ENCODE data around the gene DYNC2LI1. TPM values are rescaled to one million over a fixed set of nuclear protein-coding genes. Genes with fewer than 3 reads are reported as not detected.

Gene DYNC2LI1
- total RNA-seq, 1 experiment from 2014 or later, result 17.7 TPM

GRCh38 chr2:43838560-43839267 lies 64.9 kb downstream of the DYNC2LI1 start, which contains the start of the genes ABCG5 and ABCG8:
Gene ABCG5 (minus strand): TSS chr2:43838839. CDS start chr2:43838679, 160 bp downstream.
Gene ABCG8 (plus strand): TSS chr2:43838971. CDS start chr2:43839054, 83 bp downstream.
- Histone ChIP-seq H3K4me2 (ENCODE audit: low read length) (no peak within 1 kb of the TSS), H3K79me2 (ENCODE audit: low read length) (no peaks in the 10 kb centered on the region), H3F3A (ENCODE audit: low read length, unreplicated experiment) (no peaks in the 10 kb centered on the region), H3K9me3 (ENCODE audit: low read length) (no peaks in the 10 kb centered on the region), H3K4me1 (ENCODE audit: insufficient read depth, low read length) (no peaks in the 10 kb centered on the region), H3K4me3 (ENCODE audit: low read length) (no peak within 1 kb of the TSS), H2AFZ (ENCODE audit: low read length) (no peak within 1 kb of the TSS), H3K36me3 (ENCODE audit: low read depth, low read length) (no peaks in the 10 kb centered on the region), H3K27ac (ENCODE audit: low read length) (no peak within 1 kb of the TSS), H3K27me3 (ENCODE audit: low read length) (no peaks in the 10 kb centered on the region), H3K9me2 (replicated peaks; ENCODE audit: low read length) (no peaks in the 10 kb centered on the region), H3K9ac (ENCODE audit: low read length) (no peak within 1 kb of the TSS), H4K20me1 (ENCODE audit: low read length) (no peaks in the 10 kb centered on the region)
- no TSS peak for BruUV-seq (replicated peaks)
- ChIA-PET POLR2A (ENCODE audit: unreplicated experiment) (no interaction called here), CTCF (no interaction called here)
- ATAC-seq (no peak), DNase-seq (no peak)
- TF ChIP-seq EZH2 (IDR thresholded peaks at IDR 0.05; ENCODE audit: low read length, unreplicated experiment) (no peak), EZH2phosphoT487 (IDR thresholded peaks at IDR 0.05; ENCODE audit: borderline replicate concordance, low read length) (no peak), CTCF (conservative IDR thresholded peaks at IDR 0.05; ENCODE audit: low read depth, low read length) (no peak)
- intact Hi-C loops (cut with micrococcal nuclease), result no loop called here

- intact Hi-C loops (cut with micrococcal nuclease), result no loop called here
- BruUV-seq (replicated peaks), result no TSS peak
- no peaks in the 10 kb centered on the region for H3K9me2 ChIP-seq (replicated peaks; ENCODE audit: low read length)
- ChIA-PET POLR2A (ENCODE audit: unreplicated experiment) (no interaction called here), CTCF (no interaction called here)
- no peaks in the 10 kb centered on the region for H3F3A ChIP-seq (ENCODE audit: low read length, unreplicated experiment)
- no peak overlapping the region for H2AFZ ChIP-seq (ENCODE audit: low read length)
- H3K36me3 ChIP-seq (ENCODE audit: low read depth, low read length), result no peaks in the 10 kb centered on the region
- H4K20me1 ChIP-seq (ENCODE audit: low read length), result no peaks in the 10 kb centered on the region
- H3K4me1 ChIP-seq (ENCODE audit: insufficient read depth, low read length), result no peaks in the 10 kb centered on the region
- no peak overlapping the region for H3K9ac ChIP-seq (ENCODE audit: low read length)
- H3K4me3 ChIP-seq (ENCODE audit: low read length), result no peak overlapping the region
- TF ChIP-seq CTCF (conservative IDR thresholded peaks at IDR 0.05; ENCODE audit: low read depth, low read length) (no peak), EZH2phosphoT487 (IDR thresholded peaks at IDR 0.05; ENCODE audit: borderline replicate concordance, low read length) (no peak), EZH2 (IDR thresholded peaks at IDR 0.05; ENCODE audit: low read length, unreplicated experiment) (no peak)
- H3K27me3 ChIP-seq (ENCODE audit: low read length), result no peaks in the 10 kb centered on the region
- H3K79me2 ChIP-seq (ENCODE audit: low read length), result no peaks in the 10 kb centered on the region
- no peak overlapping the region for H3K27ac ChIP-seq (ENCODE audit: low read length)
- H3K9me3 ChIP-seq (ENCODE audit: low read length), result no peaks in the 10 kb centered on the region
- ATAC-seq (no peak), DNase-seq (no peak)
- H3K4me2 ChIP-seq (ENCODE audit: low read length), result no peak overlapping the region
These were observed 66.1 kb downstream of the DYNC2LI1 start for GRCh38 chr2:43839776-43840564.

- H3F3A ChIP-seq (ENCODE audit: low read length, unreplicated experiment), result no peaks in the 10 kb centered on the region
- BruUV-seq (replicated peaks), result no TSS peak
- no peaks in the 10 kb centered on the region for H3K9me3 ChIP-seq (ENCODE audit: low read length)
- H3K27me3 ChIP-seq (ENCODE audit: low read length), result no peaks in the 10 kb centered on the region
- no peak overlapping the region for H3K27ac ChIP-seq (ENCODE audit: low read length)
- no peak overlapping the region for H3K4me3 ChIP-seq (ENCODE audit: low read length)
- no peak for DNase-seq
- no peak overlapping the region for H3K4me2 ChIP-seq (ENCODE audit: low read length)
- no peaks in the 10 kb centered on the region for H4K20me1 ChIP-seq (ENCODE audit: low read length)
- no peak overlapping the region for H2AFZ ChIP-seq (ENCODE audit: low read length)
- intact Hi-C loops (cut with micrococcal nuclease), result no loop called here
- ChIA-PET CTCF (no interaction called here), POLR2A (ENCODE audit: unreplicated experiment) (no interaction called here)
- H3K4me1 ChIP-seq (ENCODE audit: insufficient read depth, low read length), result no peaks in the 10 kb centered on the region
- H3K9me2 ChIP-seq (replicated peaks; ENCODE audit: low read length), result no peaks in the 10 kb centered on the region
- no peak for ATAC-seq
- no peak overlapping the region for H3K9ac ChIP-seq (ENCODE audit: low read length)
- TF ChIP-seq EZH2phosphoT487 (IDR thresholded peaks at IDR 0.05; ENCODE audit: borderline replicate concordance, low read length), result no peak
- TF ChIP-seq CTCF (conservative IDR thresholded peaks at IDR 0.05; ENCODE audit: low read depth, low read length), result no peak
- no peak for TF ChIP-seq EZH2 (IDR thresholded peaks at IDR 0.05; ENCODE audit: low read length, unreplicated experiment)
- H3K79me2 ChIP-seq (ENCODE audit: low read length), result no peaks in the 10 kb centered on the region
- no peaks in the 10 kb centered on the region for H3K36me3 ChIP-seq (ENCODE audit: low read depth, low read length)
These were observed 67.1 kb downstream of the DYNC2LI1 start for GRCh38 chr2:43840965-43841364.

Data from PC-3 (cell line).